ENCODE measurements around the gene CHP2. TPM values are rescaled to one million over a fixed set of nuclear protein-coding genes. Genes with fewer than 3 reads are reported as not detected.
A peak's percentile ranks its signal among the peaks of the same experiment; 100 is the strongest.

The CHP2 gene
- total RNA-seq, 1 donor from 2014 or later = 0.26 TPM

DNA sequence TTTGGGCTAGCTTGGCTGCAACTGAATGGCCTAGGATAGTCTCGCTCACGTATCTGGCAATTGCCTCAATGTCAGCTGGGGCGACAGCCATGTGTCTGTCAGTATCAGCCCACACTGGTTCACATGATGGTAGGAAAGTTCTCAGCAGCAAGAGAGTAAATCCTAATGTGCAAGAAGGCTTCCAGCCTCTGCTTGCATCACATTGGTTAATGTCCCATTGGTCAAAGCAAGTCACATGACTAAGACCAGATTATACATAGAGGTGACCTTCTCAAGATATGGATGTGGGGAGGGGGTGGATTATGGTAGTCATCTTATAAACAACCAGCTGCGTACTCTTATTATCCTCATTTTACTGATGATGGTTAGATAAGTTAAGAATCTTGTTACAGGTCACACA lies 31.0 kb downstream of the CHP2 start:
- no peaks in the 10 kb centered on the region for H3K27me3 ChIP-seq (ENCODE audit: control insufficient read depth, insufficient read depth, low read length)
- DNase-seq (ENCODE audit: low read depth) (no peak), FAIRE-seq (no peak)
- TF ChIP-seq, protein P1, sequence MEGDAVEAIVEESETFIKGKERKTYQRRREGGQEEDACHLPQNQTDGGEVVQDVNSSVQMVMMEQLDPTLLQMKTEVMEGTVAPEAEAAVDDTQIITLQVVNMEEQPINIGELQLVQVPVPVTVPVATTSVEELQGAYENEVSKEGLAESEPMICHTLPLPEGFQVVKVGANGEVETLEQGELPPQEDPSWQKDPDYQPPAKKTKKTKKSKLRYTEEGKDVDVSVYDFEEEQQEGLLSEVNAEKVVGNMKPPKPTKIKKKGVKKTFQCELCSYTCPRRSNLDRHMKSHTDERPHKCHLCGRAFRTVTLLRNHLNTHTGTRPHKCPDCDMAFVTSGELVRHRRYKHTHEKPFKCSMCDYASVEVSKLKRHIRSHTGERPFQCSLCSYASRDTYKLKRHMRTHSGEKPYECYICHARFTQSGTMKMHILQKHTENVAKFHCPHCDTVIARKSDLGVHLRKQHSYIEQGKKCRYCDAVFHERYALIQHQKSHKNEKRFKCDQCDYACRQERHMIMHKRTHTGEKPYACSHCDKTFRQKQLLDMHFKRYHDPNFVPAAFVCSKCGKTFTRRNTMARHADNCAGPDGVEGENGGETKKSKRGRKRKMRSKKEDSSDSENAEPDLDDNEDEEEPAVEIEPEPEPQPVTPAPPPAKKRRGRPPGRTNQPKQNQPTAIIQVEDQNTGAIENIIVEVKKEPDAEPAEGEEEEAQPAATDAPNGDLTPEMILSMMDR (IDR thresholded peaks at IDR 0.05; ENCODE audit: insufficient read depth, low read length, severe bottlenecking) = no peak
- H3K4me3 ChIP-seq (ENCODE audit: low read depth, low read length) = no peak overlapping the region
- no peaks in the 10 kb centered on the region for H3K36me3 ChIP-seq (ENCODE audit: control insufficient read depth, insufficient read depth, low read length)

GRCh38 chr16:23786964-23787561 lies 32.2 kb downstream of the CHP2 start:
- no peak overlapping the region for H3K4me3 ChIP-seq (ENCODE audit: low read depth, low read length)
- H3K36me3 ChIP-seq (ENCODE audit: control insufficient read depth, insufficient read depth, low read length) = no peaks in the 10 kb centered on the region
- no peaks in the 10 kb centered on the region for H3K27me3 ChIP-seq (ENCODE audit: control insufficient read depth, insufficient read depth, low read length)
- TF ChIP-seq, protein P1 (IDR thresholded peaks at IDR 0.05; ENCODE audit: insufficient read depth, low read length, severe bottlenecking) = no peak
- DNase-seq (ENCODE audit: low read depth) = no peak
- FAIRE-seq = no peak

- TF ChIP-seq, protein P1 (IDR thresholded peaks at IDR 0.05; ENCODE audit: insufficient read depth, low read length, severe bottlenecking) = no peak
- Histone ChIP-seq H3K4me3 (ENCODE audit: low read depth, low read length) (no peak overlapping the region), H3K27me3 (ENCODE audit: control insufficient read depth, insufficient read depth, low read length) (no peaks in the 10 kb centered on the region), H3K36me3 (ENCODE audit: control insufficient read depth, insufficient read depth, low read length) (no peaks in the 10 kb centered on the region)
- FAIRE-seq (no peak), DNase-seq (ENCODE audit: low read depth) (no peak)
Observed at GRCh38 chr16:23788685-23789084, 33.9 kb downstream of the CHP2 start.

DNA sequence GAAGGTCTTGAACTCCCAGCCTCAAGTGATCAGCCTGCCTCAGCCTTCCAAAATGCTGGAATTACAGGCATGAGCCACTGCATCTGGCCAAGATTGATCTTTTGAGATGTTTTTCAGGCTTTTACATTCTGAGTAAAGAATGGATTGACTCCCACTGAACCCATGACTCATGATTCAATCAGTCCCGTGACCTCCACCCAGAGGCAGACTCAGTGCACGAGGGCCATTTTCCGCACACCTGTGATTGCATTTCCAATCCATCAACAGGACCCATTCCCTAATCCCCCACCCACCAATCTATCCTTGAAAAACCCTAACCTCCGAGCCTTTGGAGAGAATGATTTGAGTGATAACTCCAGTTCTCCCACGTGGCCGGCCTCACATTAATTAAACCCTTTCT lies 40.6 kb downstream of the CHP2 start:
- H3K36me3 ChIP-seq (ENCODE audit: control insufficient read depth, insufficient read depth, low read length) = no peaks in the 10 kb centered on the region
- no peak overlapping the region for H3K4me3 ChIP-seq (ENCODE audit: low read depth, low read length)
- no peak for DNase-seq (ENCODE audit: low read depth)
- no peaks in the 10 kb centered on the region for H3K27me3 ChIP-seq (ENCODE audit: control insufficient read depth, insufficient read depth, low read length)
- TF ChIP-seq, protein P1 (IDR thresholded peaks at IDR 0.05; ENCODE audit: insufficient read depth, low read length, severe bottlenecking) = no peak
- no peak for FAIRE-seq

DNA sequence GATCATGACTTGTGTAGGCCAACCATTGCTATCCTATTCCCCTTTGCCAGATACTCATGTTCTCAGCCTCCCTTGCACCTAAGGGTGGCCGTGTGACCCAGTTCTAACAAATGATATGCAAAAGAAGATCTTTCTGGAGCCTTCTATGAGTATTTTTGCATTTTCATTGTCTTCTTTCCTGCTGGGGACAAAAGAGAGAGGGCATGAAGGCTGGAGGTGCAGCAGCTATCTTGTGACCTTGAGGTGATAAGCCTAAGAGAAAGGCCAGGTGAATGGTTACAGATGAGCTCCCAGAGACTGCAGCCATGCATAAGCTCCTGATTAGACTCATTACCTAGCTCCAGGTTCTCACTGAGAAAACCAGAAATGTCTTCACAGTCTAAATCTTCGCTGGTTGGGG lies 42.1 kb downstream of the CHP2 start:
- no peak for DNase-seq (ENCODE audit: low read depth)
- H3K27me3 ChIP-seq (ENCODE audit: control insufficient read depth, insufficient read depth, low read length) = no peaks in the 10 kb centered on the region
- FAIRE-seq = no peak
- TF ChIP-seq, protein P1 (IDR thresholded peaks at IDR 0.05; ENCODE audit: insufficient read depth, low read length, severe bottlenecking) = no peak
- H3K36me3 ChIP-seq (ENCODE audit: control insufficient read depth, insufficient read depth, low read length) = no peaks in the 10 kb centered on the region
- H3K4me3 ChIP-seq (ENCODE audit: low read depth, low read length) = no peak overlapping the region

DNA sequence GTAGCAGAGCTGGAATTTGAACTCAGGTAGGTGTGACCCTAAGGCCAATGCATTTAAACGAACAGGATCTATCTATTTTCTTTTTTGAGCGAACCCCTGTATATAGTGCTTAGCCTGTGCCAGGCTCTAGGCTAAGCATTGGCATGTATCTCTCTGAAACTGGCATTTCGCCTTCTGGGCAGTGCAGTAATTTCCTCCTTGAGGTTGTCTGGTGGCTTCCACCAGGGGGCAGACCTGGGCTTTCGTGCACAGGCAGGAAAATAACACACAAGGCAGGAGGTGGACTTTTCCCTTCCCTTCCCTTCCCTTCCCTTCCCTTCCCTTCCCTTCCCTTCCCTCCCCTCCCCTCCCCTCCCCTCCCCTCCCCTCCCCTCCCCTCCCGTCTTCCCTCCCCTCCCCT lies 46.6 kb downstream of the CHP2 start:
- H3K4me3 ChIP-seq (ENCODE audit: low read depth, low read length) = no peak overlapping the region
- H3K36me3 ChIP-seq (ENCODE audit: control insufficient read depth, insufficient read depth, low read length) = no peaks in the 10 kb centered on the region
- TF ChIP-seq, protein P1 (IDR thresholded peaks at IDR 0.05; ENCODE audit: insufficient read depth, low read length, severe bottlenecking) = peak; percentile 86
- DNase-seq (ENCODE audit: low read depth) (peak; percentile 49), FAIRE-seq (no peak)
- peaks cover 1% of the 10 kb centered on the region for H3K27me3 ChIP-seq (ENCODE audit: control insufficient read depth, insufficient read depth, low read length)

Data from bronchial epithelial cell (primary cell).